CD8-positive, alpha-beta memory T cell (primary cell): Measurements from ENCODE around the gene CDC6. TPM values are rescaled to one million over a fixed set of nuclear protein-coding genes. Genes with fewer than 3 reads are reported as not detected.
A peak's percentile ranks its signal among the peaks of the same experiment; 100 is the strongest.
"Not testable (repeated sequence)": the region's sequence is repeated elsewhere in the genome, so short reads cannot be mapped to it uniquely, and the experiment has no call there.

Experiments
- CTCF ChIA-PET: fragments of 350-600 bp; sonication (Branson Sonifier 250); formaldehyde crosslinking; loops from one replicate; lab custom pipeline; 2021; ENCODE audit warnings: antibody characterized with exemption; lab: Charles Lee
- POLR2A ChIA-PET: fragments of 350-600 bp; sonication (Branson Sonifier 250); formaldehyde crosslinking; loops from one replicate; lab custom pipeline; 2021; ENCODE audit warnings: antibody characterized with exemption; lab: Charles Lee
- DNase-seq, 5 donors: peaks; one replicate each; pipeline versions ENCODE4 v3.0.0 to v3.0.0-alpha.2; 2020 to 2022; ENCODE audit warnings: mixed read lengths in 1 of 5
- H3K27ac ChIP-seq: one replicate; pipeline ENCODE4 v1.7.0; 2013; ENCODE audit warnings: low read depth, mild to moderate bottlenecking, low read length, moderate library complexity
- H3K27me3 ChIP-seq: 2 replicates; pipeline ENCODE4 v1.7.0; 2013; ENCODE audit warnings: low read length, mild to moderate bottlenecking; ENCODE audit not compliant: insufficient read depth, poor library complexity, severe bottlenecking
- H3K36me3 ChIP-seq: 2 replicates; pipeline ENCODE4 v1.7.0; 2013; ENCODE audit warnings: mild to moderate bottlenecking, low read length, moderate library complexity; ENCODE audit not compliant: insufficient read depth
- H3K4me1 ChIP-seq: 2 replicates; pipeline ENCODE4 v1.7.0; 2013; ENCODE audit warnings: mild to moderate bottlenecking, low read length, moderate library complexity; ENCODE audit not compliant: insufficient read depth
- H3K4me3 ChIP-seq: 2 replicates; pipeline ENCODE4 v1.7.0; 2013; ENCODE audit warnings: mild to moderate bottlenecking, low read length
- H3K9me3 ChIP-seq: 2 replicates; pipeline ENCODE4 v1.7.0; 2013; ENCODE audit warnings: mild to moderate bottlenecking, low read length
- H3K27ac Mint-ChIP-seq, 8 donors: one replicate each; pipeline ENCODE4 v1.8.0; 2020 to 2021; ENCODE audit warnings: mixed read lengths in 8 of 8, mild to moderate bottlenecking in 6 of 8, inconsistent platforms in 3 of 8, moderate library complexity in 3 of 8
- H3K27me3 Mint-ChIP-seq, 2 donors: one replicate each; pipeline ENCODE4 v1.8.0; 2020 to 2021; ENCODE audit warnings: mixed read lengths in 2 of 2, mild to moderate bottlenecking in 1 of 2, moderate library complexity in 1 of 2
- H3K36me3 Mint-ChIP-seq, 3 donors: one replicate each; pipeline ENCODE4 v1.8.0; 2020 to 2021; ENCODE audit warnings: mixed read lengths in 3 of 3, inconsistent platforms in 1 of 3, mild to moderate bottlenecking in 1 of 3
- H3K4me1 Mint-ChIP-seq, 3 donors: one replicate each; pipeline ENCODE4 v1.8.0; 2020 to 2021; ENCODE audit warnings: mixed read lengths in 3 of 3, inconsistent platforms in 1 of 3, mild to moderate bottlenecking in 1 of 3
- H3K4me3 Mint-ChIP-seq, 7 donors: one replicate each; pipeline ENCODE4 v1.8.0; 2020 to 2021; ENCODE audit warnings: mixed read lengths in 7 of 7, mild to moderate bottlenecking in 6 of 7, moderate library complexity in 4 of 7, inconsistent platforms in 2 of 7
- H3K9me3 Mint-ChIP-seq, 5 donors: one replicate each; pipeline ENCODE4 v1.8.0; 2020 to 2022; ENCODE audit warnings: mixed read lengths in 5 of 5, mild to moderate bottlenecking in 3 of 5, moderate library complexity in 2 of 5, inconsistent platforms in 1 of 5
- polyA plus RNA-seq: library from polyadenylated mRNA; unstranded; fragments of 300-500 nt; fragmentation: Illumina TruSeq; gene quantifications from one replicate; pipeline ENCODE4 v1.2.3, GENCODE V29; 2021
- total RNA-seq, 2 experiments: library from RNA; stranded (reverse); gene quantifications; one replicate each; pipeline ENCODE4 v1.2.3, GENCODE V29; 2021

CDC6 gene
- total and polyA plus RNA-seq, 3 experiments from 2014 or later: 0.49 to 110 (median 107) TPM

GRCh38 chr17:40301315-40301714 lies 13.6 kb downstream of the CDC6 start:
- no peaks in the 10 kb centered on the region for H3K36me3 Mint-ChIP-seq

GRCh38 chr17:40303009-40303657 lies 15.5 kb downstream of the CDC6 start:
- H3K9me3 Mint-ChIP-seq: no peaks in the 10 kb centered on the region
- Histone ChIP-seq H3K27ac (no peak overlapping the region), H3K4me3 (no peak overlapping the region), H3K9me3 (no peaks in the 10 kb centered on the region), H3K36me3 (no peaks in the 10 kb centered on the region), H3K27me3 (no peaks in the 10 kb centered on the region), H3K4me1 (peaks cover 29% of the 10 kb centered on the region)
- POLR2A ChIA-PET: interaction anchor here (0.8 to 1.4 kb wide), 4 partner anchors 19 to 53 kb away, joined by 3 to 5 read pairs (median 4); no protein-coding TSS in a partner anchor
- H3K27me3 Mint-ChIP-seq: no peaks in the 10 kb centered on the region
- H3K27ac Mint-ChIP-seq: peak overlapping the region in 7 of 8 donors; percentile 2 to 80 (median 51)
- H3K4me3 Mint-ChIP-seq: peak overlapping the region in 1 of 7 donors; percentile 1
- no peaks in the 10 kb centered on the region for H3K36me3 Mint-ChIP-seq
- CTCF ChIA-PET: interaction anchor here (0.7 to 17.8 kb wide), 19 partner anchors 9 to 239 kb away, joined by 3 to 365 read pairs (median 6); no protein-coding TSS in a partner anchor
- DNase-seq: peak in 4 of 5 donors; percentile 44 to 66 (median 60)
- H3K4me1 Mint-ChIP-seq: peaks cover 11 to 17% (median 16%) of the 10 kb centered on the region in 3 donors

More at GRCh38 chr17:40301315-40301714, 13.6 kb downstream of the CDC6 start:
- Histone ChIP-seq H3K4me3 (no peak overlapping the region), H3K4me1 (peaks cover 11% of the 10 kb centered on the region), H3K27me3 (no peaks in the 10 kb centered on the region), H3K36me3 (no peaks in the 10 kb centered on the region), H3K9me3 (no peaks in the 10 kb centered on the region), H3K27ac (no peak overlapping the region)
- H3K4me3 Mint-ChIP-seq: no peak overlapping the region
- peak overlapping the region in 1 of 8 donors; percentile 47 for H3K27ac Mint-ChIP-seq
- no peaks in the 10 kb centered on the region for H3K9me3 Mint-ChIP-seq
- no peaks in the 10 kb centered on the region for H3K27me3 Mint-ChIP-seq
- no peak for DNase-seq
- peaks cover 11 to 17% (median 16%) of the 10 kb centered on the region in 3 donors for H3K4me1 Mint-ChIP-seq
- ChIA-PET CTCF (interaction anchor here (1.4 to 17.8 kb wide), 3 partner anchors 15 to 56 kb away, joined by 3 to 365 read pairs (median 83); no protein-coding TSS in a partner anchor), POLR2A (no interaction called here)

GRCh38 chr17:40303708-40304551 lies 16.3 kb downstream of the CDC6 start:
- DNase-seq: no peak
- H3K9me3 ChIP-seq: no peaks in the 10 kb centered on the region
- no peak overlapping the region for H3K4me3 ChIP-seq
- no peaks in the 10 kb centered on the region for H3K27me3 Mint-ChIP-seq
- H3K27ac Mint-ChIP-seq: peak overlapping the region in 4 of 8 donors; percentile 8 to 41 (median 21)
- no peaks in the 10 kb centered on the region for H3K9me3 Mint-ChIP-seq
- H3K4me1 ChIP-seq: peaks cover 37% of the 10 kb centered on the region
- no peaks in the 10 kb centered on the region for H3K36me3 Mint-ChIP-seq
- H3K36me3 ChIP-seq: no peaks in the 10 kb centered on the region
- no peaks in the 10 kb centered on the region for H3K27me3 ChIP-seq
- ChIA-PET POLR2A (interaction anchor here (0.8 to 1.4 kb wide), 3 partner anchors 18 to 52 kb away, joined by 3 to 5 read pairs (median 3); no protein-coding TSS in a partner anchor), CTCF (interaction anchor here (0.9 to 17.8 kb wide), 18 partner anchors 8 to 236 kb away, joined by 3 to 365 read pairs (median 6); no protein-coding TSS in a partner anchor)
- no peak overlapping the region for H3K4me3 Mint-ChIP-seq
- H3K27ac ChIP-seq: no peak overlapping the region
- peaks cover 11 to 17% (median 16%) of the 10 kb centered on the region in 3 donors for H3K4me1 Mint-ChIP-seq

GRCh38 chr17:40304552-40304863 lies 16.8 kb downstream of the CDC6 start:
- H3K27ac ChIP-seq, H3K9me3 Mint-ChIP-seq, H3K27me3 ChIP-seq, H3K4me3 Mint-ChIP-seq, H3K4me3 ChIP-seq, H3K36me3 Mint-ChIP-seq, H3K9me3 ChIP-seq, DNase-seq, H3K27me3 Mint-ChIP-seq, H3K36me3 ChIP-seq, POLR2A ChIA-PET: not testable (repeated sequence)
- peaks cover 11 to 17% (median 16%) of the 10 kb centered on the region in 3 donors for H3K4me1 Mint-ChIP-seq
- peak overlapping the region in 2 of 8 donors; percentile 16 to 26 for H3K27ac Mint-ChIP-seq
- H3K4me1 ChIP-seq: peaks cover 43% of the 10 kb centered on the region
- CTCF ChIA-PET: interaction anchor here (0.9 to 17.8 kb wide), 8 partner anchors 12 to 89 kb away, joined by 3 to 365 read pairs (median 9); no protein-coding TSS in a partner anchor

DNA sequence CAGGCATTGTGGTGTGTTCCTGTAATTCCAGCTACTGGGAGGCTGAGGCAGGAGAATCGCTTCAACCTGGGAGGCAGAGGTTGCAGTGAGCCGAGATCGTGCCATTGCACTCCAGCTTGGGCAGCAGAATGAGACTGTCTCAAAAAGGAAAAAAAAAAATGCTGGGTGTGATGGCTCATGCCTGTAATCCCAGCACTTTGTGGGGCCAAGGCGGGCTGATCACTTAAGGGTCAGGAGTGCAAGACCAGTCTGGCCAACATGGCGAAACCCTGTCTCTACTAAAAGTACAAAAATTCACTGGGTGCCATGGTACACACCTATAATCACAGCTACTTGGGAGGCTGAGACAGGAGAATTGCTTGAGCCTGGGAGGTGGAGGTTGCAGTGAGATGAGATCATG lies 17.2 kb downstream of the CDC6 start:
- not testable (repeated sequence) for H3K9me3 ChIP-seq, H3K4me3 Mint-ChIP-seq, H3K27me3 Mint-ChIP-seq, H3K36me3 ChIP-seq, H3K36me3 Mint-ChIP-seq, H3K4me3 ChIP-seq, DNase-seq, H3K27me3 ChIP-seq, H3K27ac ChIP-seq, H3K27ac Mint-ChIP-seq, H3K9me3 Mint-ChIP-seq
- H3K4me1 ChIP-seq: peaks cover 46% of the 10 kb centered on the region
- POLR2A ChIA-PET: interaction anchor here (0.7 kb wide), 1 partner anchor 11 kb away, joined by 6 read pairs; no protein-coding TSS in a partner anchor
- peaks cover 11 to 17% (median 16%) of the 10 kb centered on the region in 3 donors for H3K4me1 Mint-ChIP-seq
- CTCF ChIA-PET: interaction anchor here (0.9 to 17.8 kb wide), 7 partner anchors 12 to 88 kb away, joined by 3 to 365 read pairs (median 8); no protein-coding TSS in a partner anchor

GRCh38 chr17:40306395-40306794 lies 18.7 kb downstream of the CDC6 start:
- CTCF ChIA-PET: interaction anchor here (1.2 to 17.8 kb wide), 4 partner anchors 10 to 50 kb away, joined by 4 to 365 read pairs (median 45); no protein-coding TSS in a partner anchor
- Histone ChIP-seq H3K9me3 (no peaks in the 10 kb centered on the region), H3K4me3 (no peak overlapping the region), H3K36me3 (no peaks in the 10 kb centered on the region), H3K4me1 (peaks cover 62% of the 10 kb centered on the region), H3K27me3 (no peaks in the 10 kb centered on the region), H3K27ac (no peak overlapping the region)
- Mint-ChIP-seq H3K27me3 (no peaks in the 10 kb centered on the region), H3K4me1 (peaks cover 11 to 17% (median 16%) of the 10 kb centered on the region in 3 donors), H3K9me3 (no peaks in the 10 kb centered on the region), H3K4me3 (peak overlapping the region in 1 of 7 donors; percentile 4), H3K36me3 (no peaks in the 10 kb centered on the region), H3K27ac (peak overlapping the region in 3 of 8 donors; percentile 38 to 66 (median 63))
- POLR2A ChIA-PET: interaction anchor here (0.8 to 4.1 kb wide), 3 partner anchors 11 to 48 kb away, joined by 3 to 30 read pairs (median 4); no protein-coding TSS in a partner anchor
- DNase-seq: no peak

- H3K4me3 ChIP-seq: no peak overlapping the region
- H3K4me1 Mint-ChIP-seq: peaks cover 11 to 17% (median 16%) of the 10 kb centered on the region in 3 donors
- H3K9me3 Mint-ChIP-seq: no peaks in the 10 kb centered on the region
- DNase-seq: no peak
- H3K36me3 Mint-ChIP-seq: no peaks in the 10 kb centered on the region
- peaks cover 69% of the 10 kb centered on the region for H3K4me1 ChIP-seq
- POLR2A ChIA-PET: interaction anchor here (0.8 to 4.1 kb wide), 4 partner anchors 10 to 48 kb away, joined by 3 to 30 read pairs (median 4); no protein-coding TSS in a partner anchor
- H3K9me3 ChIP-seq: no peaks in the 10 kb centered on the region
- no peaks in the 10 kb centered on the region for H3K36me3 ChIP-seq
- peak overlapping the region; percentile 3 for H3K27ac ChIP-seq
- CTCF ChIA-PET: interaction anchor here (0.6 to 17.8 kb wide), 13 partner anchors 10 to 554 kb away, joined by 3 to 365 read pairs (median 4); no protein-coding TSS in a partner anchor
- H3K27ac Mint-ChIP-seq: no peak overlapping the region
- no peaks in the 10 kb centered on the region for H3K27me3 Mint-ChIP-seq
- no peak overlapping the region for H3K4me3 Mint-ChIP-seq
- H3K27me3 ChIP-seq: no peaks in the 10 kb centered on the region
Observed at GRCh38 chr17:40307001-40307730, 19.5 kb downstream of the CDC6 start.
